OCI-M2 (cell line): ENCODE data around the gene XBP1.
"Not testable (repeated sequence)": the region's sequence is repeated elsewhere in the genome, so short reads cannot be mapped to it uniquely, and the experiment has no call there.

Source experiments
- DNase-seq: peaks from one replicate; lab custom pipeline; 2025; ENCODE audit not compliant: unreplicated experiment; lab: John Stamatoyannopoulos, UW

The XBP1 gene

GRCh38 chr22:28819253-28820096 is 19.1 kb upstream of the XBP1 start:
- DNase-seq = no peak

GRCh38 chr22:28817919-28818859 is 17.8 kb upstream of the XBP1 start:
- DNase-seq = no peak

- no peak for DNase-seq
Observed at GRCh38 chr22:28817064-28817463, 16.7 kb upstream of the XBP1 start.

GRCh38 chr22:28815729-28816128 is 15.4 kb upstream of the XBP1 start:
- DNase-seq = no peak

GRCh38 chr22:28815111-28815510 is 14.7 kb upstream of the XBP1 start:
- no peak for DNase-seq

GRCh38 chr22:28813772-28814518 is 13.6 kb upstream of the XBP1 start:
- DNase-seq = no peak

GRCh38 chr22:28812516-28812915 is 12.1 kb upstream of the XBP1 start:
- DNase-seq = no peak

GRCh38 chr22:28810821-28811491 is 10.6 kb upstream of the XBP1 start:
- DNase-seq = no peak

- DNase-seq = no peak
Observed at GRCh38 chr22:28808716-28809355, 8.5 kb upstream of the XBP1 start.

GRCh38 chr22:28805426-28805825 is 5.1 kb upstream of the XBP1 start:
- DNase-seq = not testable (repeated sequence)

- no peak for DNase-seq
Observed at GRCh38 chr22:28802595-28803123, 2.3 kb upstream of the XBP1 start.

- DNase-seq = no peak
Observed at GRCh38 chr22:28801845-28802594, 1.7 kb upstream of the XBP1 start.

GRCh38 chr22:28799606-28800307 is 612 bp downstream of the XBP1 start:
- no peak for DNase-seq

- DNase-seq = no peak
Observed at GRCh38 chr22:28798810-28799605, 1.4 kb downstream of the XBP1 start.

- DNase-seq = no peak
Observed at GRCh38 chr22:28795932-28796856, 4.2 kb downstream of the XBP1 start.

- no peak for DNase-seq
Observed at GRCh38 chr22:28795071-28795693, 5.2 kb downstream of the XBP1 start.
